Renal cortex interstitium (tissue), 15 donors: Measurements from ENCODE around the gene SOX11. TPM values are rescaled to one million over a fixed set of nuclear protein-coding genes. Genes with fewer than 3 reads are reported as not detected.
"Not testable (repeated sequence)": the region's sequence is repeated elsewhere in the genome, so short reads cannot be mapped to it uniquely, and the experiment has no call there.

Experiments used
- DNase-seq, 11 donors: peaks; one replicate each; pipeline ENCODE4 v3.0.0-alpha.2; 2013; ENCODE audit warnings: low read depth in 9 of 11, low spot score in 4 of 11; ENCODE audit errors: extremely low read depth in 1 of 11
- long read RNA-seq, 16 experiments: transcript quantifications; one replicate each; lab custom pipeline, GENCODE V29; 2026
- polyA plus RNA-seq, 3 donors: library from polyadenylated mRNA; unstranded; fragments of 120-200 nt; gene quantifications; one replicate each; pipeline ENCODE4 v1.2.1, GENCODE V29; 2013; ENCODE audit not compliant: insufficient read length in 3 of 3

SOX11 gene
- 10 to 100 TPM; 19.0 to 22.1 (median 19.4) TPM for polyA plus RNA-seq
- long read RNA-seq, donor 1, full-length matches to known transcripts, result 71 of 71 reads
- long read RNA-seq, donor 1, partial matches to known transcripts, result 0 of 71 reads
- long read RNA-seq, donor 1, other reads (novel, unspliced or antisense), result 0 of 71 reads
- long read RNA-seq, donor 2, full-length matches to known transcripts, result 62 of 62 reads
- long read RNA-seq, donor 2, partial matches to known transcripts, result 0 of 62 reads
- long read RNA-seq, donor 2, other reads (novel, unspliced or antisense), result 0 of 62 reads
- long read RNA-seq, donor 3, full-length matches to known transcripts, result 84 of 84 reads
- long read RNA-seq, donor 3, partial matches to known transcripts, result 0 of 84 reads
- long read RNA-seq, donor 3, other reads (novel, unspliced or antisense), result 0 of 84 reads
- long read RNA-seq, donor 4, full-length matches to known transcripts, result 58 of 58 reads
- long read RNA-seq, donor 4, partial matches to known transcripts, result 0 of 58 reads
- long read RNA-seq, donor 4, other reads (novel, unspliced or antisense), result 0 of 58 reads
- long read RNA-seq, donor 5, result 0 reads
- long read RNA-seq, donor 6, full-length matches to known transcripts, result 116 of 116 reads
- long read RNA-seq, donor 6, partial matches to known transcripts, result 0 of 116 reads
- long read RNA-seq, donor 6, other reads (novel, unspliced or antisense), result 0 of 116 reads
- long read RNA-seq, donor 7, full-length matches to known transcripts, result 95 of 95 reads
- long read RNA-seq, donor 7, partial matches to known transcripts, result 0 of 95 reads
- long read RNA-seq, donor 7, other reads (novel, unspliced or antisense), result 0 of 95 reads
- long read RNA-seq, donor 8, full-length matches to known transcripts, result 89 of 89 reads
- long read RNA-seq, donor 8, partial matches to known transcripts, result 0 of 89 reads
- long read RNA-seq, donor 8, other reads (novel, unspliced or antisense), result 0 of 89 reads
- long read RNA-seq, donor 9, full-length matches to known transcripts, result 33 of 33 reads
- long read RNA-seq, donor 9, partial matches to known transcripts, result 0 of 33 reads
- long read RNA-seq, donor 9, other reads (novel, unspliced or antisense), result 0 of 33 reads
- long read RNA-seq, donor 10, full-length matches to known transcripts, result 64 of 64 reads
- long read RNA-seq, donor 10, partial matches to known transcripts, result 0 of 64 reads
- long read RNA-seq, donor 10, other reads (novel, unspliced or antisense), result 0 of 64 reads
- long read RNA-seq, donor 11, full-length matches to known transcripts, result 53 of 53 reads
- long read RNA-seq, donor 11, partial matches to known transcripts, result 0 of 53 reads
- long read RNA-seq, donor 11, other reads (novel, unspliced or antisense), result 0 of 53 reads
- long read RNA-seq, donor 12, full-length matches to known transcripts, result 44 of 44 reads
- long read RNA-seq, donor 12, partial matches to known transcripts, result 0 of 44 reads
- long read RNA-seq, donor 12, other reads (novel, unspliced or antisense), result 0 of 44 reads
- long read RNA-seq, donor 13, full-length matches to known transcripts, result 143 of 143 reads
- long read RNA-seq, donor 13, partial matches to known transcripts, result 0 of 143 reads
- long read RNA-seq, donor 13, other reads (novel, unspliced or antisense), result 0 of 143 reads
- long read RNA-seq, donor 14, full-length matches to known transcripts, result 38 of 38 reads
- long read RNA-seq, donor 14, partial matches to known transcripts, result 0 of 38 reads
- long read RNA-seq, donor 14, other reads (novel, unspliced or antisense), result 0 of 38 reads
- long read RNA-seq, donor 15, full-length matches to known transcripts, result 26 of 26 reads
- long read RNA-seq, donor 15, partial matches to known transcripts, result 0 of 26 reads
- long read RNA-seq, donor 15, other reads (novel, unspliced or antisense), result 0 of 26 reads
- long read RNA-seq, donor 16, full-length matches to known transcripts, result 201 of 201 reads
- long read RNA-seq, donor 16, partial matches to known transcripts, result 0 of 201 reads
- long read RNA-seq, donor 16, other reads (novel, unspliced or antisense), result 0 of 201 reads

GRCh38 chr2:5691985-5692529 lies at the start of gene SOX11:
SOX11 (plus strand) TSS chr2:5692384; CDS start chr2:5692722, 338 bp downstream.
- DNase-seq, result peak; percentile 85 to 98 (median 95)

- DNase-seq, result not testable (repeated sequence)
Measured at GRCh38 chr2:5652734-5653133, 39.5 kb upstream of the SOX11 start.

- DNase-seq, result not testable (repeated sequence)
Measured at GRCh38 chr2:5653756-5654155, 38.4 kb upstream of the SOX11 start.

- DNase-seq, result no peak
Measured at GRCh38 chr2:5657231-5657630, 35.0 kb upstream of the SOX11 start.

GRCh38 chr2:5660591-5660990 lies 31.6 kb upstream of the SOX11 start:
- DNase-seq, result no peak

- no peak for DNase-seq
Measured at GRCh38 chr2:5661362-5661761, 30.8 kb upstream of the SOX11 start.

GRCh38 chr2:5664278-5664681 lies 27.9 kb upstream of the SOX11 start:
- DNase-seq, result no peak

GRCh38 chr2:5665066-5665465 lies 27.1 kb upstream of the SOX11 start:
- no peak for DNase-seq

GRCh38 chr2:5666798-5667197 lies 25.4 kb upstream of the SOX11 start:
- no peak for DNase-seq

- DNase-seq, result not testable (repeated sequence)
Measured at GRCh38 chr2:5667655-5668054, 24.5 kb upstream of the SOX11 start.

GRCh38 chr2:5668682-5669250 lies 23.4 kb upstream of the SOX11 start:
- DNase-seq, result no peak

GRCh38 chr2:5672749-5673144 lies 19.4 kb upstream of the SOX11 start:
- no peak for DNase-seq

- DNase-seq, result no peak
Measured at GRCh38 chr2:5673145-5674025, 18.8 kb upstream of the SOX11 start.

GRCh38 chr2:5674026-5674340 lies 18.2 kb upstream of the SOX11 start:
- no peak for DNase-seq

- no peak for DNase-seq
Measured at GRCh38 chr2:5677133-5677532, 15.1 kb upstream of the SOX11 start.

GRCh38 chr2:5683471-5683870 lies 8.7 kb upstream of the SOX11 start:
- DNase-seq, result no peak
